IPS DF 6.9 (cell line): Measurements from ENCODE around the gene CAMTA1.

Experiments used
- DNase-seq: peaks from one replicate; pipeline ENCODE4 v3.0.0-alpha.2; 2013; ENCODE audit warnings: low read depth, low spot score
- H3K27ac ChIP-seq: one replicate; pipeline ENCODE4 v1.5.1; 2013; ENCODE audit warnings: low read length, control low read depth
- H3K27me3 ChIP-seq: 2 replicates; pipeline ENCODE4 v1.6.1; 2013; ENCODE audit warnings: mild to moderate bottlenecking, low read length; ENCODE audit not compliant: control insufficient read depth, insufficient read depth
- H3K36me3 ChIP-seq: 2 replicates; pipeline ENCODE4 v1.6.1; 2013; ENCODE audit warnings: low read length; ENCODE audit not compliant: control insufficient read depth, insufficient read depth
- H3K4me1 ChIP-seq: 2 replicates; pipeline ENCODE4 v1.6.1; 2013; ENCODE audit warnings: low read length; ENCODE audit not compliant: control insufficient read depth, insufficient read depth
- H3K4me3 ChIP-seq: 2 replicates; pipeline ENCODE4 v1.5.1; 2013; ENCODE audit warnings: mild to moderate bottlenecking, low read length
- H3K9me3 ChIP-seq: 2 replicates; pipeline ENCODE4 v1.6.1; 2013; ENCODE audit warnings: low read length, inconsistent platforms; ENCODE audit not compliant: control insufficient read depth, insufficient read depth
- WGBS: extraction: QIAGEN DNeasy Blood & Tissue Kit; methylation state at CpG from one replicate; pipeline ENCODE4 v1.1.7; 2013; ENCODE audit warnings: mixed read lengths, missing lambda C conversion rate; ENCODE audit not compliant: insufficient read length, insufficient coverage; 5-methylcytosine and 5-hydroxymethylcytosine counted together

CAMTA1 gene

GRCh38 chr1:7507285-7508019 is 722.2 kb downstream of the CAMTA1 start:
- Histone ChIP-seq H3K9me3 (no peaks in the 10 kb centered on the region), H3K36me3 (no peaks in the 10 kb centered on the region), H3K27me3 (no peaks in the 10 kb centered on the region), H3K4me3 (no peak overlapping the region), H3K4me1 (no peaks in the 10 kb centered on the region; the same call in 1 of the 2 replicates), H3K27ac (no peak overlapping the region)
- no peak for DNase-seq
- no CpG with 5 or more reads among the region's 21 CpGs for WGBS

GRCh38 chr1:7508052-7508933 is 723.0 kb downstream of the CAMTA1 start:
- no peak overlapping the region for H3K4me3 ChIP-seq
- H3K27ac ChIP-seq: no peak overlapping the region
- H3K27me3 ChIP-seq: no peaks in the 10 kb centered on the region
- WGBS: no CpG with 5 or more reads among the region's 16 CpGs
- H3K9me3 ChIP-seq: no peaks in the 10 kb centered on the region
- H3K4me1 ChIP-seq: no peaks in the 10 kb centered on the region; the same call in 1 of the 2 replicates
- no peaks in the 10 kb centered on the region for H3K36me3 ChIP-seq
- DNase-seq: no peak

- Histone ChIP-seq H3K4me1 (no peaks in the 10 kb centered on the region; the same call in 1 of the 2 replicates), H3K4me3 (no peak overlapping the region), H3K36me3 (no peaks in the 10 kb centered on the region), H3K27ac (no peak overlapping the region), H3K9me3 (no peaks in the 10 kb centered on the region), H3K27me3 (no peaks in the 10 kb centered on the region)
- DNase-seq: no peak
- no CpG with 5 or more reads among the region's 11 CpGs for WGBS
Observed at GRCh38 chr1:7508934-7509519, 723.8 kb downstream of the CAMTA1 start.

- no peaks in the 10 kb centered on the region for H3K9me3 ChIP-seq
- H3K4me3 ChIP-seq: no peak overlapping the region
- no peak for DNase-seq
- no CpG with 5 or more reads among the region's 7 CpGs for WGBS
- H3K27ac ChIP-seq: no peak overlapping the region
- H3K36me3 ChIP-seq: no peaks in the 10 kb centered on the region
- H3K27me3 ChIP-seq: no peaks in the 10 kb centered on the region
- H3K4me1 ChIP-seq: no peaks in the 10 kb centered on the region; the same call in 1 of the 2 replicates
Observed at GRCh38 chr1:7509598-7509997, 724.3 kb downstream of the CAMTA1 start.

- Histone ChIP-seq H3K27me3 (no peaks in the 10 kb centered on the region), H3K36me3 (no peaks in the 10 kb centered on the region), H3K4me3 (no peak overlapping the region), H3K27ac (no peak overlapping the region), H3K9me3 (no peaks in the 10 kb centered on the region), H3K4me1 (no peaks in the 10 kb centered on the region; the same call in 1 of the 2 replicates)
- no CpG with 5 or more reads among the region's 7 CpGs for WGBS
- no peak for DNase-seq
Observed at GRCh38 chr1:7510389-7510931, 725.2 kb downstream of the CAMTA1 start.

- H3K27me3 ChIP-seq: no peaks in the 10 kb centered on the region
- WGBS: no CpG with 5 or more reads among the region's 2 CpGs
- no peaks in the 10 kb centered on the region for H3K9me3 ChIP-seq
- H3K36me3 ChIP-seq: no peaks in the 10 kb centered on the region
- H3K27ac ChIP-seq: no peak overlapping the region
- no peak overlapping the region for H3K4me3 ChIP-seq
- DNase-seq: no peak
- H3K4me1 ChIP-seq: no peaks in the 10 kb centered on the region; the same call in none of the 2 replicates
Observed at GRCh38 chr1:7511381-7511780, 726.1 kb downstream of the CAMTA1 start.

- no peaks in the 10 kb centered on the region for H3K9me3 ChIP-seq
- no peak overlapping the region for H3K4me3 ChIP-seq
- H3K27me3 ChIP-seq: no peaks in the 10 kb centered on the region
- no peaks in the 10 kb centered on the region; the same call in 1 of the 2 replicates for H3K4me1 ChIP-seq
- no peak for DNase-seq
- WGBS: no CpG with 5 or more reads among the region's 10 CpGs
- no peak overlapping the region for H3K27ac ChIP-seq
- no peaks in the 10 kb centered on the region for H3K36me3 ChIP-seq
Observed at GRCh38 chr1:7513081-7513480, 727.8 kb downstream of the CAMTA1 start.

GRCh38 chr1:7515175-7515574 is 729.9 kb downstream of the CAMTA1 start:
- Histone ChIP-seq H3K27me3 (no peaks in the 10 kb centered on the region), H3K4me1 (no peaks in the 10 kb centered on the region; the same call in 1 of the 2 replicates), H3K36me3 (no peaks in the 10 kb centered on the region), H3K9me3 (no peaks in the 10 kb centered on the region), H3K4me3 (no peak overlapping the region), H3K27ac (no peak overlapping the region)
- no peak for DNase-seq
- no CpG with 5 or more reads among the region's 5 CpGs for WGBS

GRCh38 chr1:7515904-7516303 is 730.6 kb downstream of the CAMTA1 start:
- no peak for DNase-seq
- no CpG with 5 or more reads among the region's 8 CpGs for WGBS
- H3K27me3 ChIP-seq: no peaks in the 10 kb centered on the region
- no peak overlapping the region for H3K4me3 ChIP-seq
- no peaks in the 10 kb centered on the region; the same call in 1 of the 2 replicates for H3K4me1 ChIP-seq
- H3K36me3 ChIP-seq: no peaks in the 10 kb centered on the region
- H3K9me3 ChIP-seq: no peaks in the 10 kb centered on the region
- H3K27ac ChIP-seq: no peak overlapping the region

GRCh38 chr1:7516341-7516740 is 731.1 kb downstream of the CAMTA1 start:
- DNase-seq: no peak
- Histone ChIP-seq H3K27me3 (no peaks in the 10 kb centered on the region), H3K36me3 (no peaks in the 10 kb centered on the region), H3K27ac (no peak overlapping the region), H3K4me3 (no peak overlapping the region), H3K4me1 (no peaks in the 10 kb centered on the region; the same call in 1 of the 2 replicates), H3K9me3 (no peaks in the 10 kb centered on the region)
- no CpG with 5 or more reads among the region's 4 CpGs for WGBS
